TTC549 (cell line): Measurements from ENCODE around the gene CLSTN2.
"Not testable (repeated sequence)": the region's sequence is repeated elsewhere in the genome, so short reads cannot be mapped to it uniquely, and the experiment has no call there.

Source experiments
- FAIRE-seq: peaks from 2 replicates; lab custom pipeline; 2012; peaks lifted over from hg19 to GRCh38; lab: Jason Lieb, UNC

Gene CLSTN2

DNA sequence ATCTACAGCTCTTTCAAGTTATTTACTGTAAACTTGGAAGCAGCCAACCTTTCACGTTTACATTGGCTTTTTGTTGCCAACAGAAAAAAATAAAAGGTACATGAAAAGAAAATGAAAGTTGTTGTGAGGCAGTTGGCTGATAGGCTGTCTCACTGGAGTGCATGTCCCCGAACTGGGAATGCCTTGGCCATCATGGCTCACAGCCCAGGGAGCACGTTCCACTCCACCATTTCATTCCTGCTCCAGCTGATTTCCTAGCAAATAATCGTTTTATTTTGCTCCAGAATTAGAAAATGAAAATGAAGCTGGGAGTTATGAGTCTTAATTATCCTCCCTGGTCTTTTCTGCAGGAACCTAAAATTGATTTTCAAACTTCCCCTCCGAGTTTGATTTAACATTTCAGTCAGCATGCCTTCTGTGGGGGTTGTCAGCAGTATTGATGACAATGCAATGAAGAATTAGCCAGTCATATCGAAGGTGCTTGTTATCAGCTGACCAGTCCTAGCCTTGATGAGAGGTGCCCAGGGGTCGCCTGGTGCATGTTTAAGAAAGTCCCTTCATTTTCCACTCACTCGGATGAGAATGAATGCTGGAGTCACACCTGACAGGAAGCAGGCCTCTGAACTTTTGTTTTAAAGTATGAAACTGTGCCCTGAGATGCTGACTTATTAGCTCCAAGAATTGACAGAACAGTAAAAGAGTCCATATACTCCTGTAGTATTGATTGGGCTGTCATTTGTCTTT is 449.2 kb downstream of the CLSTN2 start:
- FAIRE-seq: no peak

DNA sequence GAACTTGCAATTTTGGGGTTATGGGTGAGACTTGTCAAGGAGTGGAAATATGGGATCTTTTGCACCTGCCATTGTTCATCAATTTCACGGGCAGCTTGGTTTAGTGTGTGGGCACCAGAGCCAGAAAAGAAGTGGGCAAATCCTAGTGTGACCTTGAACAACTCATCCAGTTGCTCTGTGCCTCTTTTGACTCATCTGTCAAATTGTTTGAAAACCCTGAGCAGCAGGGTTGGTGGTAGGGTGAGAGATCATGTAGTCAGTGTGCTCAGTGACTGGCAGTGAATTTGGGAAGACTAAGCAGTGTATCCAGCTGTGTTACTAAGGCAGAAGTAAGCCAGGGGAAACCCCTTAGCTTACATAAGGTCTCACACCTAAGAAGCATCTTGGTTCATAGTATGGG is 449.9 kb downstream of the CLSTN2 start:
- FAIRE-seq: no peak

DNA sequence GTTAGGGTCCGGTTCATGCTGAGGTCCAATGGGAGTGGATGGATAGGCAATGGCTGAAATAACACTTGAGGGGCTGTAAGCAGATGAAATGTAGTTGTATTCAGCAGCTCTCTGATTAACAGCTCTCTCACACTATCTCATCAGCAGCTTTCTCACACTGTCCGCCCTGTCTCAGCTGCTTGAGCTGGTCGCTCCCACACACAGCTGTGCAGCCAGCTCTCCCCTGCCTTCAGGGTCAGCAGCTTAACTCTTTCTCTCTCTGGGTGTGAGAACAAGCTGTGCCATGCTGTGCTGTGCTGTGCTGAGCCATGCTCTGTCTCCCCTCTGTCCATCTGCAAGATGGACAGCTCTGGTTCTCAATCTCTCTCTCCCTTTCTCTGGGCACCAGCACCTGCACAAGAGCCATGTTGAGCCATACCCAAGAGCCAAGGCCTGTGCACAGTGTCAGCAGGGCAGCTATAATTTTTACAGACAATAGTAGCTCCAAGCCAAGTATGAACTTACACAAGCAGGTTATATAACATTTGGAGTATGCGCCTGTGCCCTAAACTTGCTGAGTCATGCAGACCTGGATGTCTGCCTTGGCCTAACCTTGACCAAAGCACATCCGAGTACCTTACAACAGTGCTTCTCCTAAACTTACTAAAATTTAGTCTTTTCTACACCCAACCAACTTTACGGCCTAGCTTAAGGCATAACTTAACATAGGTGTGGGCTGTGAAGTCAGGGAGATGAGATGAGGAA is 451.5 kb downstream of the CLSTN2 start:
- FAIRE-seq: no peak

DNA sequence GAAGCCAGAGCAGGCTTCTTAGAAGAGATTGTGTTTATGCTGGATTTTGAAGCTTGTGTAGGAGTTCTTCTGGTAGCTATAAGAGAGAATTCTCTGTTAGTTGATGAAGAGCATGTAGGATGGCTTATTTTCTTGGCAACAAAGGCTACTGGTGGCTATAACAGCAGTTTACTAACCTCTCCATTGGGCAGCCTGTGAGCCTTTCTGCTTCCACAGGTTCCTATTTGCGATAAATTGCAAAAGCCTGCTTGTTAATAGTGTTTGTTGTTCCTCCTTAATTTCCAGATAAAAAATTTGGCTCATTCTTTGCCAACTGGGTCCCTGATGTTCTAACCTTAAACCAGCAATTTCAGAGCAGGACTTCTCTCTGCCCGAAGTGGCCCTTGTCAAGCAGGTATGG is 452.3 kb downstream of the CLSTN2 start:
- no peak for FAIRE-seq

DNA sequence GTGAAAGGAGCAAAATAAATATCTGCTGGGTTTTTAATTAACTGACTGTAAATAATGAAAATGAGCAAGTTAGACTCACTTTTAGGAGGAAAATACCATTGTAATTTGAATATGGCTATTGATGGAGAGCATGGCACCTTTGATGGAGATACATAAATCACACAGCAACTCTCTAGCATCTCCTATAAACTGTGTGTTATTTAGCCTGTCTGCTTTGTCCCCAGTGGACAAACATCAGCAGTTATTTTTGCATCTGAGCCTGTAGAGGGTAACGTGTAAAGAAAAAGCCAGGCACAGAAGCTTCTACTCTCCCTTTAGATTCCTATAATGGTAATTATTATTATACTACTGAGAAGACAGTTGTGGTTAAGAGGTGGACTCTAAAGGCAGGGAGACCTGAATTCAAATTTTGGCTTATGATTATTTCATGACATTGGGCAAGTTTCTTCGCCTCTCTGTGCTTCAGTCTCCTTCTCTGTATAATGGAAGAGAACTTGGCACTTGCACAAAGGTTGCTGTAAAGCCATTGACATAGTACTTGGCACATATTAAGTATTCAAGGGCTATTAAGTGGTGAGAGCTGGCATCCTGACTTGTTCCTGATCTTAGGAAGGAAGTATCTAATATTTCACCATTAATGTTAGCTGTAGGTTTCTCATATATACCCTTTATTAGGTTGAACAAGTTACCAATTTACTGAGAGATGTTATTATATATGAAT is 453.4 kb downstream of the CLSTN2 start:
- no peak for FAIRE-seq

DNA sequence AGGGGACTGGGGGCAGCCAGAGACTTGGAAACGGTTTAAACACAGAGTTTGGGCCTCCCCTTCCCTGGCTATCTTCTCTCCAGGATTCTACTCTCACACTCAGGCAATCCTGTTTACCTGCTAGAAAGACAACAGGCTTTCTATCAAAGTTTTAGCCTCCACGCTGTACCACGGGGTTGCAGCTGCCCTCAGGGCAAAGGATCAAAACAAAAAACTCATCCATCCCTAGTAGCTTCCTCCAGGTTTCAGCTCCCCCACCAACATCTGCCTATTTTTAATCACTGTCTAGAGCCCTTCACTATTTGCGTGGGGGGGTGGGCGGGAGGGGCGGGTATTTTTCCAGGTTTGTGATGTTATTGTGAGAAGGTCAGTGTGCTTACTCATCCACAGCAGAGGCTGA is 456.1 kb downstream of the CLSTN2 start:
- no peak for FAIRE-seq

DNA sequence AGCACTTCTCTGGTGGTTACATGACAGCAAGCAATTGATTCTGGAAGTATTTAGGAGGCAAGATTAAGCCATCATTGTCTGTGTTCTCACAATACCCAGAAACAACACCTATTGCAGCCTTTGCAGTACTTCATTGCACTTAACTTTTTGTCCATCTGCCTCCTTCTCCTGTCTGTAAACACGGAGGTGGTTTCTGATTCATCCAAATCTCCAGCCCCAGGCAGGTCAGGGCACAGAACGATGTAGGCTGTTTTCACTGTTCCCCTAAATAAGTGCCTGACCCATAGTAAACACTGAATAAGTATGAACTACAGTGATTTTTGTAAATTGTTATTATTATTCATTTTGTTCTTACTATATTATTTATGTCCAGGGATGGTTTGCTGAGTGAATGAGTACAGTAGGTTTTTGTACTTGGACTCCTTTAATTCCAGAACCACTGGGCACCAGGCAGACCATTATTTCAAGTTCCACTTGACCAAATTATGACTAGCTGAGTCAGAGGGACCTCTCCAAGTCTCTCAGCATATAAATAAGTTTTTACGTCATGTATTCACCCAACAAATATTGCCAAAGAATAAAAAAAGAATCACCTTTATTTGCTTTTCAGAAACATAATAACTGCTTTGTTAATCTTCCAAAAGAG is 459.6 kb downstream of the CLSTN2 start:
- no peak for FAIRE-seq

DNA sequence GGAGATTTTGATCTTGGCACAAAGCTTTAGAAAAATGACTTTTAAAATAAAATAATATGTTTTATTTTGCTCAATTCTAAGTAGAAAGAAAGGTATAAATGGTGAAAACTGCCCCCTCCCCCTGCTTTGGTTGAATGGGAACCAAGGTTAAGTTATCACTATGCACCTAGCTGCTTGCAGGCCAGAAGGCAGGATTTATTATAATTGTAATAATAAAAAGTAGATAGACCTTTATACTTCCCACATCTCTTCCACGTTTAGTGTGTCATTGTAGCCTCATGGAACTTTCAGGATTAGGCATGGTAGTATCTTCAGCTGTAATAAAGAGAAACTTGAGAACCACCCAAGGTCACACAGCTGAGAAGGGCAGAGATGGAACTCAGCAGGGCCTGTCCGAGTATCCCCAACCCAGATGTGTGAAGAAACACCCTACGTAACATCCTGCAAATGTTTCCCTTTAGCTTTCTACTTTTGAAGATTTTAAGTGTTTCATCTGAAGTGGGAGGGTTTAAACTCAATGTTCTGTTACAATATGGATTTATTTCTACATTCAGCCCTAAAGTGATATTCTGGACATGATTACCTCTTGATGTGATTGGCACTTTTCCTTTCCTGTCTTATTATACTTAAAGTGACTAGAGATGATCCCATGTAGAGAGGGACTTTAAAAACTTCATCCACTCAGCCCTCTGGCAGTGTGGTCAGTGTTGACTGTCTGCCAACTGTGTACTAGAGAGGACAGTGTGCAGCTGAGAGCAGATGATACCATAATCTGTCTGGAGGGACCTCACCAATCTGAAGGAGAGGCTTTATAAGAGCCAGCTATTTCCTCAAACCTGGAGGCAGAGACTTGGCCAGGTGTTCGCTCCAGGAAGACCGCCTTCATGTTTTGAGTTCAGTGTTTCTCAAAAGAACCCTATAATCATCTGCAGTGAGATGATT is 460.4 kb downstream of the CLSTN2 start:
- FAIRE-seq: no peak

DNA sequence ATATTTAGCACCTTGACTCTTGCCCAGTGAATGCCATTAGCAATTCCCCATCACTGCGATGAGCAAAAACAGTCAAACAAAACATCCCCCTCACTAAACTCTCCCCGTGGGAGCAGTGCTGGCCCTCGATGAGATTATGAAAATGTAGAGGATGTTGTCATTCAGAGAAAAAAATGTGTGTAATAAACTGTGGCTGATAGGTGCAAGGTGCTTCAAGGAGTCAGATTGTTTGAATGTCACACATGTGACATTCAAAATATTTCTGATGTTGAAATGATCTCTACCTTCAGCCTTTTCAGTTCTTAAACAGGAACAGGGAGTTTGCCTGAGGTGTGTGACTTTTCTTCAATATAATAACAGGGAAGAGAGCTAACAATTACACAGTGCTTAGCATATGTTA is 461.1 kb downstream of the CLSTN2 start:
- FAIRE-seq: no peak

DNA sequence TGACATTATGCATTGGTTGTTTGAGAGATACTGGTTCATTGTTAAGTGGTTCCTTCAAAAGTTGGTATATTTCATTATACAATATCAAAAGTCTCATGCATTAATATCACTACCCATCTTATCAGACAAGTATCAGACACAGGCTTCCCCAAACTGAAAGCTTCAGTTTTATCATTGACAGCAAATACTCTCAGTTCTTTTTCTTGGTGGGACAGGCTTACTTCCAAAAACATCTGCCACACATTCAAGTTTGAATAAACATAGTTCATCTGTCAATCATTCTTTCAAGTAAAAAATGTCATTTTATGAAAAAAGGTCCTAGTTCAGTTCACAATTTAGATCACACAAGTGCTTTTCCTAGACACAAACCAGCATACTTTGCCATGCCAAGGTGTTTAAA is 462.9 kb downstream of the CLSTN2 start:
- FAIRE-seq: no peak

DNA sequence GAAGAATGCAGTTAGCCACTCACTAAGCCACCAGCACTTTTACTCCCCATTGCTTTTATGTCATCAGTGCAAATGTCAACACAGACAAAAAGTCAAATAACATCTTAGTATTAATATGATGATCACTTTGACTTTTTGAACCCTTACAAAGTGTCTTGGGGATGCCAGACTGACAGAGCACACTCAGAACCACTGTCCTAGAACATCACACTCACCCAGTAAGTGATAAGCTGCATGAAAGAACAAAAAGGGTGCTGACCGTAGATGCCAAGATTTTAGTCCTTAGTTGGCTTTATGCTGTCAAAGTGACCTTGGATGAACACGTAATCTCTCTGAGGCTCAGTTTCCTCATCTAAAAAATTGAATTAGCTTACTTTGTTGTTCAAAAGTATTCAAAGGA is 463.4 kb downstream of the CLSTN2 start:
- no peak for FAIRE-seq

DNA sequence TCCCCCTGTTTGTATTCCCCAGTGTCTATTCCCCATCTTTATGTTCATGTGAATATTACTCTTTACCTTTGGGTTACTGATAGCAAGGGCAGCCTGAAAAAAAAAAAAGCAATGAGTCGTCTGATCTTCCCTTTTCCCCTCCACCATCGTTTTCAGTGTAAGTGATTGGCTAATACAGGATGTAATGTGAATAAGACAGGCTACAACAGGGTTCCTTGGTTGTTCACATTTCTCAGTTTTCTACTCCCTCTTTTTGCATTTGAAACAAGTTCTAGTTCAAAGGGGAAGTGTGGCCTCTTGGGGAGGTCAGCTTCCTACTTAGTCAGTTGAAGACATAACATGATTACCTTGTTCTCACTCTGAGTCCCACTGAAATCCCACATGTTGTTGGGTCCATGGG is 464.9 kb downstream of the CLSTN2 start:
- FAIRE-seq: no peak

DNA sequence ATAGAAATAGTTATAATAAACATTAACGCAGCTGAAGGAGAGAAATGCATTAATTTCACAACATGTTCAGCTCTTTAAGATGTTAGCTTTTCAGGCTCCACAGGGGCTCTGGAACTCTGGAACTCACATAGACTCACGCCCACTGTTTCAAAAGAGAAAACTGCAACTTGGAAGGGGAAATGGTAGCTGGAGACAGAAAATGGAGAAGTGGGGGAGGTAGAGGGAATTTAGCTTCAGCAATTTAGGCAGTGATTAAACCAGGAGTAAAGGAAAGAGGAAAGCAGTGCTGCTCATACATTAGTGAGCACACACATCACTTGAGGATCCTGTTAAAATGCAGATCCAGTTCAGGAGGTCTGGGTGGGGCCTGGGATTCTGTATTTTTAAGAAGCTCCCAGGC is 468.1 kb downstream of the CLSTN2 start:
- FAIRE-seq: no peak

DNA sequence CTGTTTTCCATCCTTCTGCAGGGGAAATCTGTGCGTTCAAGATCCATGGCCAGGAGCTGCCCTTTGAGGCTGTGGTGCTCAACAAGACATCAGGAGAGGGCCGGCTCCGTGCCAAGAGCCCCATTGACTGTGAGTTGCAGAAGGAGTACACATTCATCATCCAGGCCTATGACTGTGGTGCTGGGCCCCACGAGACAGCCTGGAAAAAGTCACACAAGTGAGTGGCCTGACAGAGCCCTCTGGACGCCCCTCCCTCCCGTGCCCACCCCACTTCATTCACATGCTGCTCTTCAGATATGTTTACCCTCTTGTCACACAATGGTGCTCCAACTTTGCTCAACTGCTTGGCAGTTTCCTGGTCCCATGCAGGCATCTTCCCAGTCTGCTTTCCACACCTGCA is 468.6 kb downstream of the CLSTN2 start:
- no peak for FAIRE-seq

DNA sequence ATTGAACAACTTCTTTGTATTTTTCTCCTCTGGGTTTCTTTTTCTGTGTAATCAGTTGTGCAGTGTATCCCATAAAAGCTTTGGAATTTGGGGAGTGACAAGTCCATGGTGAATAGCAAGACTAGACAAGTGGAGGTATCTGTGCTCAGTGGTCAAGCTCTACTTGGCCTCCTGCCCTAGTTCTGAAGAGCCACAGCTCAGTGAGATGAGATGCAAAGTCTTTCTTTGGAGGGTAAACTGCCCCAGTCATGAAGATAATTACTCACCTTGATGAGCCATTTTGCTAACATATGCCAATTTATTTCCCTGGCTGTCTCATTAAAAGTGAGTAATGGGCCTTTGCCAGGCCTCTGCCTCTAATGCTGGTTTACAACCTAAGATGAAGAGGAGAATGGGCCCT is 471.7 kb downstream of the CLSTN2 start:
- no peak for FAIRE-seq

DNA sequence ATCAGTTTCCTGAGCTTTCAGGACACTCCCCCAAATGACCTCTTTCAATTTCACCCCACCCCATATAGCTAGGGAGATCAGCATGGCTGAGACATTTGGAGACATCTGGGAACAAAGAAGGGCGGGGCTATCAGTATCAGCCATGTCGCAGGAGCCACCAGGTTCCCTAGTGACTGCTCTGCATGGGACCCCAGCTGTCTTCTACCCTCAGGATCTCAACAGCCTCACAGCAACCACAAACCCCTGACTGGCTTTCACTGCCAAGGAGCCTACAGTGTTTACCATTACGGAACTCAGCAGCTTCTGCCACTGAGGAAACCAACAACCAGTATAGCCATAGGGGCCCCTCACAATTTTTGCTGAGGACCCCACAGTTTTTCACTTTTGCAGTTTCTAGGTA is 473.3 kb downstream of the CLSTN2 start:
- no peak for FAIRE-seq

DNA sequence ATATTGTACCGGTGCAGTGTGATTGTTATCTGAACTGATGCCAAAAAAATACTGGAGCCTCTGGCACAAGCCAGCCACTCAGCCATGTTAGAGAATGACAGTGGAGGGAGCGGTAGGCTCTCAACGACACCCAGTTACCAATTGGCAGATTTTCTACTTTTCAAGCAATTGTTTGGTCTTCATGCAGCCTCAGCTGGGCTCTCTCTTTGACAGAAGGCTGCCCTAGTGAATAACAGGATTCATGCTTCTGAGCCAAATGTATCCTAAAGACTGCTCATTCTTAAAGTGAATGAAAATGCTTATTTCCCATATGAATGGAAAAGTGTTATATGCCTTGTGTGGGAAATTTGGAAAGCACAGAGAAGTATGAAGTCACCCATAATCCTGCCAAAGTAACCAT is 481.7 kb downstream of the CLSTN2 start:
- FAIRE-seq: no peak

DNA sequence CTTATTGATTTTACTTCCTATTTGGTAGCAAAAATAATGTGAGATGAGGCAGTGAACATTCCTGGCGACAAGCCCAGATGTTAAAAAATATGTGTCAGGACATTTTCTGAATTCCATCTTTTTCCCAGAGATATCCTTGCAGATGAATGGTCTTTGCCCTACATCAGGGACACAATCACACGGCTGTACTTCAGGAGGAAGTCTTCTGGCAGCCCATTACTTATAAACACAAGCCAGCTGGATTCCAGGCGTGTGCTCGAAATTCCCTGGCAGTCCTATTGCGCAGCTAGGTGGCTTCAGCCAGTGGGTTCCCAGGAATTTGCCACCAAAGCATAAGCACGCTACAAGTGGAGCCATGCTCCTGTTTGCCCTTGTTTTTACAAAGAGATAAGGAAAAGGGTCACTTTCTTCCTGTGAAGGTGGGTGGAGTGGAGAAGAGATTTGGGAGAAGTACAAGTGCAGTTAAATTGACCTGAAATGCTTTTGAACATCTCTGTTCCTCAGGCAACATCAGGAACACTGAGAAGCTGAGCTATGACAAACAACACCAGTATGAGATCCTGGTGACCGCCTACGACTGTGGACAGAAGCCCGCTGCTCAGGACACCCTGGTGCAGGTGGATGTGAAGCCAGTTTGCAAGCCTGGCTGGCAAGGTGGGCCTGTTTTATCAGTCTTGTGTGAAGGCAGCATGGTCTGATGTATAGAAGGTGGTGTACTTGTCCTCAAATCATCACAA is 485.8 kb downstream of the CLSTN2 start:
- FAIRE-seq: no peak

DNA sequence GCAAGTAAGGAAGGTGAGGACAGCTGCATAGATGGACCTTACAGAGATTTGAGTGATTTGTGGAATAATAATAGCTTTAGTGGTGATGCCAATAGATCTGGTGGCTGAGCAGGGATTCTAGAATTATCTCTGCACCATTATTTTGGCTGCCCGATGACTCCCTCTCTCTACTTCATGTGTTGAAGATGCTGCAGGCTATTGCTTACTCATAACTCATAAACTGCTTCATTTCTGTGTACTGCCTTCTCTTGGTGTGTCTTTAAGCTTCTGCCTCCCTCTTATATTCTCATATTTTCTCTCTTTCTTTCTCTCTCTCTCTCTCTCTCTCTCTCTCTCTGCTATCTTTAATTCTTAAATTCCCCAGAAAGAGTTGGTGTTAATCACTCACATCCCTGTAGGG is 486.9 kb downstream of the CLSTN2 start:
- no peak for FAIRE-seq

DNA sequence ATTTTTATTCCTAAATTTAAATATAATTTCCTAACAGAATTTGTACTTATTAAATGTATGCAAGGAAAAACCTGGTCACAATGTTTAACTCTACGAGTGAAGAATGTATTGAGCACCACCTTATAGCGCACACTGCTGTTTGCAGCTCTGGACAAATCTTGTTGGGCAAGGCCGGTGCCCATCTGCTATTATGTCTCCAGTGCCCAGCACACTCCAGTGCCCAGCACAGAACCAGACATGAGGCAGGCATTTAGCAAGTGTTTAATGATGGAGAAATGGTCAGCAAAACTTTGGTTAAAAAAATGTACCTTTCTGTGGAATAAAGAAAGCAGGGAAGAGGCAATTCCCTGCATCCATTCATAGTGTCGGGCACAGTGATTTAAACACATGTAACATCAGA is 488.2 kb downstream of the CLSTN2 start:
- FAIRE-seq: no peak

DNA sequence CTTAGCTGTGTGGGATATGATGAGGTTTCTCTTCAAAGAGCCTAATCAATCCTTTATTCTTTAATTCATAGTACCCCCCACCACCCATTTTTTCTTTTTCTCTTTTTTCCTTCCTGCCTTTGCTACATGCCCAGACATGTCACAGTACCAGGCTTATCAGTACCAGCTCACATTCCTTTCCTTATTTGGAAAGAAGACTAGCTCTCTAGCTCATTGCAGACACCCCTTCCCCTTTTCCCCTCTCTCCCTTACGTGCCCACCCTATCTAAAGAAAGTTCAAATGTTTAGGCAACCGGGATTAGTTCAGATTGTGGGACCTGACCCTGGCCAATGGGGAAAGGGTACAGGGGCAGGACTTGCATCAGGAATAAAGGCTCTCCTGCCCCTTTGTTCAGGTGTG is 488.6 kb downstream of the CLSTN2 start:
- FAIRE-seq: not testable (repeated sequence)
